Stimulated activated CD8-positive, alpha-beta memory T cell treated with anti-CD3 and anti-CD28 coated beads, Interleukin-7, amount 100 ng/mL, for 48 hours (primary cell): Measurements from ENCODE around the gene YPEL3.
A peak's percentile ranks its signal among the peaks of the same experiment; 100 is the strongest.
"Not testable (repeated sequence)": the region's sequence is repeated elsewhere in the genome, so short reads cannot be mapped to it uniquely, and the experiment has no call there.

Experiments used
- DNase-seq, 2 donors: peaks; one replicate each; pipeline ENCODE4 v3.0.0-alpha.2; 2020; ENCODE audit warnings: low read depth in 1 of 2; ENCODE audit errors: extremely low read depth in 1 of 2

The YPEL3 gene, protein sequence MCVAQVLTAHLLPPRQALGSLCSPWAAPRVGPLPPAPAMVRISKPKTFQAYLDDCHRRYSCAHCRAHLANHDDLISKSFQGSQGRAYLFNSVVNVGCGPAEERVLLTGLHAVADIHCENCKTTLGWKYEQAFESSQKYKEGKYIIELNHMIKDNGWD

DNA sequence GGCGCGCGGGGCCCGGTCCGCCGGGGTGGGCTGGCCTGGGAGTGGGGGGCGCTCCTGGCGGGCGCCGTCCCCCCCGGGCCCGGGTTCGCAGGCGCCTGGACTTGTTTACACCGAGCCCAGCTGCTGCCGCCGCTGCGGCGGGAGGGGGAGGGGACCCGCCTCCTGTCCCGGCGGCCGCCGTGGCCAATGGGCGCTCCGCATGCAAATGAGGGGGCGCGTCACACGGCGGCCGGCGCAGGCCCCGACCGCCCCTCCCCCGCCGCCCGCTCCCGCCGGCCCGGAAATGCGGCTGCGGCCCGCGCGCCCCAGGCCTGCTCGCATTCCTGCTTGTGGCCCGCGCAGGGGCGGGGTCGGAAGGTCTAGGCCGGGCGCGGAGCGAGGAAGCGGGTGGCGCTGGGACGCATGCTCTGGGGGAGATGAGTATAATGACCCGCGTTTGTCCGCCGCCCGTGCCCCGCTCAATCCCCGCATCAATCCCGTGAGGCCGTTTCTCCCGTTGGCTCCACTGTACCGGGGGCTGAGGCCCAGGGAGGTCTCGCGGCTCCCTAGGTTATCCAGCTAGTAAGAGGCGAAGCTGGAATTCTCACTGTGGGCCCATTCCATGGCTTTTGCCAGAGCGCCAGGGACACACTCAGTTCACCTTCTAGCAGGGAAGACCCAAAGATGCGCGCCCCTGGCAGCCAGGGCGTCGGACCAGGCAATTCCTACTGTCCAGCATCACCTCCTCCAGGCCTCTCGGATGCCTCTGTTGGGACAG is at the start of gene YPEL3:
Gene YPEL3 (minus strand): TSS at position 109 of the 757 bp plus-strand sequence. CDS start 731 bp downstream, outside the sequence.
- DNase-seq = peak; percentile 75 to 76

DNA sequence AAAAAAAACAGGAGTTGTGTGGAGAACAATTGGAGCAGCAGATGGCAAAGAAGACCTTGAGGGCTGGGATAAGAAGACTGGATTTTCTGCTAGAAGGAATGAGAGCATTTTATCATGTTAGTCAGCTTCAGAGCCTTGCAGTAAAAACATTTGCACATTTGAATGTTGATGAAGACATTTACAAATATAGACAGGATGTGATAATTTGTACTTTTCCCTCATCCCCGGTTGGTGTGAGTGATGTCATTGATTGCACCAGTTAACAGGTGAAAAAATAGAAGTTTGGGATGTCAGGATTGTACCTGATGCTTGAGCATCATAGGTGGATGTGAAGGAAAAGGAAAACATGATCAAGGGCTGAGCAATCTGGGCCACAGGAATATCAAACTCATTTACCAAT is 49.6 kb upstream of the YPEL3 start:
- DNase-seq = no peak

DNA sequence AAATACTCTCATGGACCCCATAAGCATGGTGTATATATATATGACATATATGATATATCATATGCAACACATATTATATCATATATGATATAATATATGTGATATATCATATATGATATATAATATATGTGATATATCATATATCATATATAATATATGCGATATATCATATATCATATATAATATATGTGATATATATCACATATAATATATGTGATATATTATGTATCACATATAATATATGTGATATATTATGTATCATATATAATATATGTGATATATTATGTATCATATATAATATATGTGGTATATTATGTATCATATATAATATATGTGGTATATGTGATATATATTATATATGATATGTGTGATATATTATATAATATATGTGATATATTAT is 48.9 kb upstream of the YPEL3 start:
- no peak for DNase-seq

DNA sequence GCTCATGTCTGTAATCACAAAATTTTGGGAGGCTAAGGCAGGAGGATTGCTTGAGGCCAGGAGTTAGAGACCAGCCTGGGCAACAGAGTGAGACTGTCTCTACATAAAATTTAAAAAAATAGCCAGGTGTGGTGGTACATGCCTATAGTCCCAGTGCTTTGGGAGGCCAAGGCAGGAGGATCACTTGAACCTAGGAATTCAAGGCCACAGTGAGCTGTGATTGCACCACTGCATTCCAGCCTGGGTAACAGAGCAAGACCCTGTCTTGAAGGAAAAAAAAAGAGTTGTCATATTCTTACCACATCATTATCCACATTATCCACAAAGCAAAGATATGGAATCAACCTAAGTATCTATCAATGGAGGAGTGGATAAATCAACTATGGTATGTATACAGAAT is 48.0 kb upstream of the YPEL3 start:
- no peak for DNase-seq

DNA sequence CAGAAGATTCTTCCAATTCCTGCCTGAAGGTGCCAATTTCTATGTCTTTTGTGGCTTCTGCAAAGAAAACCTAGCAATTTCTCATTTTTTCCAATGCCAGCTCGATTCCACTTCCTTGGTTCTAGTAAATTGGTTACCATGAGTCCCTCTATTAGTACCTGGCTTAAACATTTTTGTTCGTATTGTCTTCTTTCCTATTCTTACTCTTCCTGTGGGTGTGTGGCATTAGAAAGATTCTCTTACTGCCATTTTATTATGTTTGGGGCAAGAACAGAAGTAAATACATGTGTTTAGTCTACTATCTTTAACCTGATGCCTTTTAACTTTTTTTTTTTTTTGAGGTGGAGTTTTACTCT is 47.3 kb upstream of the YPEL3 start:
- DNase-seq = no peak

DNA sequence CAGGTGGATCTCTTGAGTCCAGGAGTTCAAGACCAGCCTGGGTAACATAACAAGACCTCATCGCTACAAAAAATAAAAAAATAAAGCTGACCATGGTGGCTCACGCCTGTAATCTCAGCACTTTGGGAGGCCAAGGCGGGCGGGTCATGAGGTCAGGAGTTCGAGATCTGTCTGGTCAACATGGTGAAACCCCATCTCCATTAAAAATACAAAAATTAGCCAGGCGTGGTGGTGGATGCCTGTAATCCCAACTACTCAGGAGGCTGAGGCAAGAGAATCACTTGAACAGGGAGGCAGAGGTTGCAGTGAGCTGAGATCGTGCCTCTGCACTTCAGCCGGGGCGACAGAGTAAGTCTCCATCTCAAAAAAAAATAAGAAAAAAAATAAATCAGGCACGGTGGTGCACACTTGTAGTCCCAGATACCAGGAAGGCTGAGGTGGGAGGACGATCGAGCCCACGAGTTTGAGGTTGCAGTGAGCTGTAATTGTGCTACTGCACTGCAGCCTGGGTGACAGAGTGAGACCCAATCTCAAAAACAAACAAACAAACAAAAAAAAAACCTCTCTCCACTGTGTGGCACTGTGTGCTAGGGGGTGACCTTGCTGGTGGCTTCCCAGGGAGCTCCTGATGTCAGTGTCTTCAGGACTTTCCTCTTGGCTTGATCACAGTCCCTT is 46.8 kb upstream of the YPEL3 start:
- DNase-seq = no peak

DNA sequence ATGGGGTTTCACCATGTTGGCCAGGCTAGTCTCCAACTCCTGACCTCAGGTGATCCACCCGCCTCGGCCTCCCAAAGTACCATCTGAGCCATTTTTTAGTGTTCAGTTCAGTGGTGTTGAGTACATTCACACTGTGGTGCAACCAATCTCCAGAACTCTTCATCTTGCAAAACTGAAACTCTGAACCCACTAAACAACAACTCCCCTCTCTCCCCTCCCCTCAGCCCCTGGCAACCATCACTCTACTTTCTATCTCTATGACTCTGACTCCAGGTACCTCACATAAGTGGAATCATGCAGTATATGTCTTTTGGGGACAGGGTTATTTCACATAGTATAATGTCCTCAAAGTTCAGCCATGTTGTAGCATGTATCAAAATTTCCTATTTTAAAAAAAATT is 45.7 kb upstream of the YPEL3 start:
- DNase-seq = no peak

DNA sequence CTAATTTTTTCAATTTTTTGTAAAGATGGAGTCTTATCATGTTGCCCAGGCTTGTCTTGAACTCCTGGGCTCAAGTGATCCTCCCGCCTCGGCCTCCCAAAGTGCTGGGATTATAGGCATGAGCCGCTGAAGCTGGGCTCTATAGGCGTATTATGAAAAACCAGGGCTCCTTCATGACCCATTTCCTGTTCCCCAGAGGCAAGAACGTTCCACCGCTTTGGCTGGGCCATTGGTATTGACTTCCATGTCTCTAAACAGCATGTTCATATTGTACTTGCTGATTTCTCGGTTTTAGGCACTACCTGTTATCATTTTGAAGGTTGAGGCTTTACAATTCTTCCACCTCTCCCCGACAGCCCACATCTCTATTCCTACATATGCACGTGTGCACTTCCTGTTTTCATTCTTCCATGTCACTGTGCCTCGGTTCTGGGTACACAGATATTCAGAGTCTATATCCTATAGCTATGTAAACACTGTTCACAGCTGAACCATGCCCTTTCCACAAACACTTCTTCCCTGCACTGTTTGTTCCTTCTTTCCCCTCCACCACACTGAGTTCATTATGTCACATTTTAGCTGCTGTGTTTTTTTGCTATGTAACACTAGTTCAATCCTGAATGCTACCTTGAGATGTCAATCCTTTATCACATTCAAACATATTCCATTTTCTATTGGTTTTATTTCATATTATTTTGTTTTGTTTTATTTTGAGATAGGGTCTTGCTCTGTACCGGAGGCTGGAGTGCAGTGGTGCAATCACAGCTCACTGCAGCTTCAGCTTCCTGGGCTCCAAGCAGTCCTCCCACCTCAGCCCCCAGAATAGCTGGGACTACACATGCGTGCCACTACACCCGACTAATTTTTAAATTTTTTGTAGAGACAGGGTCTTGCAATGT is 43.8 kb upstream of the YPEL3 start:
- no peak for DNase-seq

DNA sequence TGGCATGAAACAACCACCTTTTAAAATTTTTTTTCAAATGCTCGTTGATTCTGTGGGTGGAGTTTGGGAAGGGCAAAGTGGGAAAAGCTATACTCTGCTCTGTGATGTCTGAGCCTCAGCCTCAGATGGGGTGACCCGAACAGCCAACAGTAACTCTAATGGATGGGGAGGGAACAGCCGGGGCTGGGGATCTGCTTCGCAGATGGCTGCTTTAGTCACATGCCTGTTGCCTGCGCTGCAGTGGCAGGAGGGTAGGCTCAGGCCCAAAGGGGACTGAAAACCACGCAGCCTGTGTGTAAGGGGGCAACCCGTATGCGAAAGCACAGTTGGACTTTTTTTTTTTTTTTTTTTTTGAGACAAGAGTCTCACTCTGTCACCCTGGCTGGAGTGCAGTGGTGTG is 41.9 kb upstream of the YPEL3 start:
- no peak for DNase-seq

DNA sequence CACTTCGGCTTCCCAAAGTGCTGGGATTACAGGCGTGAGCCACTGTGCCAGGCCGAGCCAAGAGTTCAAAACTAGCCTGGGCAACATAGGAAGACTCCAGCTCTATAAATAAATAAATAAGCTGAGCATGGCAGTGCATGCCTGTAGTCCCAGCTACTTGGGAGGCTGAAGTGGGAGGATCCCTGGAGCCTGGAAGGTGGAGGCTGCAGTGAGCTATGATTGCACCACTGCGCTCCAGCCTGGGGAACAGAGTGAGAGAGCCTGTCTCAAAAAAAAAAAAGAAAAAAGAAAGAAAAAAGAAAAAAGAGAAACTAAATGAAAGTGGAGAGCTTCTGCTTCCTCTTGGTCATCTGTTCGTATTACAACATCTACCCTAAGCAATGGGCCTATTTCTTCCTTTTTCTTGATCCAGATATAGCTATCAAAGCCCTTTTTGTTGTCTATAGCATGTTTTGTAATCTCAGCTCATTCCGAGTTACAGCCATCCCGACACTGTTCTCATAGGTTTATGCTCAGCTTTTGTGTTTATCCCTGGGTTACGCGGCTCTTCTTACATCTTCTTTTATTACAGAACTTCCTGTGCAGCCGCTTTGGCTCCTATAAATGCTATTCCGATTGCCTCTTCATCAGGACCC is 41.1 kb upstream of the YPEL3 start:
- DNase-seq = no peak

DNA sequence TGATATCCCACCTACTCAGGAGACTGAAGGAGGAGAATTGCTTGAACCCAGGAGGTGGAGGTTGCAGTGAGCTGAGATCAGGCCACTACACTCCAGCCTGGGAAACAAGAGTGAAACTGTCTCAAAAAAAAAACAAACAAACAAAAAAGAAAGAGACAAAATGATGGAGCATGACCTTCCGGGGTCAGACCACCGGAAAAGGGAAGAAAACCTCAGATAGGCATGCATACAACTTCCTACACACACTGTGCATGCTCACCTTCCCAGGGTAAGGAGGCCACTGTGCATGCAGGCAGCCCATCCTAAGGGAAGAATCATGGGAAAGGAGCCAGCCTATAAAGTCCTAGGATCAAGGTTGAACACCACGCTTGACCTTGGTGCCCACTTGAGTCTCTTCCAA is 36.6 kb upstream of the YPEL3 start:
- no peak for DNase-seq

DNA sequence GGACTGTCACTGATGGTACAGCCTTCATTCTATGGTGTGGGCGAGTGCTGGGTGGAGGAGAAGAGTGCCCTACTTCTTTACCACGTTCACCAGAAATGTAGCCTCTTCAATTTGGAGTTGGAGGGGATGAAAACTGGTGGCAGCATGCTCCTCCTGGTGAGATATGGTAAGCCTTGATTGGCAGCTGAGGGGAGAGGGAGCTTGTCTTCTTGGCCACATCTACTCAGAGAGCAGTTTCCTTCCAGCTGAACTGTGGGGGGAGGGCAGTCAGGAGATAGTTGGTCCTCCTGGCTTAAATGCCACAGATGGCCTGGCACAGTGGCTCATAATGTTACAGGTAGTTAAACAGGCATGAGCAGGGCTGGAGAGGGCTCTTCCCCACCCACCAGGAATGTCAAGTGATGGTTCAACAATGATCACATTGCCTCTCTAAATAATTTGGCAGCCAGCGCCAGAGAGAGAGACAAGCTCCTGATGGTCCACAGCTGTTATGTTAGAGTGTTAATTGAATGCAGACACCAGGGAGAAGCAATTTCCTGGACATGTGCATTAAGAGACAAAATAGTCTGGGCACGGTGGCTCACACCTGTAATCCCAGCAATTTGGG is 36.0 kb upstream of the YPEL3 start:
- DNase-seq = no peak

DNA sequence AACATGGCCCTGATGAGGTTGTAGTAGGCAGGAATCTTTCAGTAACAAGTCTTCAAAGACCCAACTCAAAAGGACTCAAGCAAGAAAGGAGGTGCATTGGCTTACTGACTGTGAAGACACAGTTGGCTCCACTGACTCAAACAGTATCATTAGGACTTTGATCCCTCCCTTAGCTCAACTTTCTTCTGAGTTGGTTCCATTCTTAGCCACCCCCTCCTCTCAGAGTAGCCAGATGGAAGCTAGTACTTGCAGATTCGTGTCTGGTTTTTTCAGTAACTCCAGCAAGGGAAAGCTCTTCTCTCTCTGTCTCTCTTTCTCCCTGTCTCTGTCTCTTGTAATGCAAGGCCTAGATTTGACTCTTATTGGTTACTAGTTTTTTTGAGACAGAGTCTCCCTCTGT is 32.0 kb upstream of the YPEL3 start:
- DNase-seq = no peak

DNA sequence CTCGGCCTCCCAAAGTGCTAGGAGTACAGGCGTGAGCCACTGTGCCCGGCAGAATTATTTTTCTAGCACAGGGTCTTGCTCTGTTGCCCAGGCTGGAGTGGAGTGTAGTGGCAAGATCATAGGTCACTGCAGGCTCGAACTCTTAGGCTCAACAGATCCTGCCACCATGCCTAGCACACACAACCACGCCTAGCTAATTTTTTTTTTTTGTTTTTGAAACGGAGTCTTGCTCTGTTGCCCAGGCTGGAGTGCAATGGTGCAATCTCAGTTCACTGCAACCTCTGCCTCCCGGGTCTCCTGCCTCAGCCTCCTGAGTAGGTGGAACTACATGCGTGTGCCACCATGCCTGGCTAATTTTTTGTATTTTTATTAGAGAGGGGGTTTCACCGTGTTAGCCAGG is 29.7 kb upstream of the YPEL3 start:
- DNase-seq = not testable (repeated sequence)

DNA sequence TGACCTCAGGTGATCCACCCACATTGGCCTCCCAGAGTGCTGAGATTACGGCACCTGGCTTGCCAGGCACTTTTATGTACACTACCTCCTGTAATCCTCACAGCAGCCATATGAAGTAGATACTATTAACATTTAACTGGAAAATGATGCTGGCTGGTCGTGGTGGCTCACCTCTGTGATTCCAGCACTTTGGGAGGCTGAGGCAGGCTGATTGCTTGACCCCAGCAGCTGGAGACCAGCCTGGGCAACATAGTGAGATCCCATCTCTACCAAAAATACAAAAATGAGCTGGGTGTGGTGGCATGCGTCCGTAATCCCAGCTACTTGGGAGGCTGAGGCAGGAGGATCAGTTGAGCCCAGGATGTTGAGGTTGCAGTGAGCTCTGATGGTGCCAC is 29.0 kb upstream of the YPEL3 start:
- DNase-seq = no peak

DNA sequence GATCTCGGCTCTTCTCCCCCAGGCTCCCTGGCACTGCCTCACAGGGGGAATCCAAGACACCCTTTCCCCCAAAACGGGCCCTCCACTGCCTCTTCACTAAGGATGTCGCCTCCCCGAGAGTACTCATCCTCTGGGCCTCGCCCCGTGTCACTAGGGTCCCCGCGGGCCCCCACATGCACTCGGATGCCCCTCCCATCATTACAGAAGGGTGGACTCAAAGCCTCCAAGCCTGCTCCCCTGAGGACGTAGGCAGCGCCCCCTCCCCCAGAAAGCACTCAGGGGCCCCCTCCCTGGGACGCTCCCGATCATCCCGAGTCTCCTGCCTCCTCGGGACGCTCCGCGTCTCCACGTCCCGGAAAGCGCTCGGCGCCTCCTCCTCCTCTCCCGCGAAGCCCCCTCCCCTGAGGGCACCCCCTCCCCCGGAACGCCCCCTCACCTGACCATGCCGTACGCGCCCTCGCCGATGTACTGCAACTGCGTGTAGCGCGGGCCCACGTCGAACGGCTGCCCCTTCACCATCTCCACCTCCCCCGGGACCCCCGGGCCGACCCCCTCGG is 26.7 kb upstream of the YPEL3 start:
- no peak for DNase-seq

DNA sequence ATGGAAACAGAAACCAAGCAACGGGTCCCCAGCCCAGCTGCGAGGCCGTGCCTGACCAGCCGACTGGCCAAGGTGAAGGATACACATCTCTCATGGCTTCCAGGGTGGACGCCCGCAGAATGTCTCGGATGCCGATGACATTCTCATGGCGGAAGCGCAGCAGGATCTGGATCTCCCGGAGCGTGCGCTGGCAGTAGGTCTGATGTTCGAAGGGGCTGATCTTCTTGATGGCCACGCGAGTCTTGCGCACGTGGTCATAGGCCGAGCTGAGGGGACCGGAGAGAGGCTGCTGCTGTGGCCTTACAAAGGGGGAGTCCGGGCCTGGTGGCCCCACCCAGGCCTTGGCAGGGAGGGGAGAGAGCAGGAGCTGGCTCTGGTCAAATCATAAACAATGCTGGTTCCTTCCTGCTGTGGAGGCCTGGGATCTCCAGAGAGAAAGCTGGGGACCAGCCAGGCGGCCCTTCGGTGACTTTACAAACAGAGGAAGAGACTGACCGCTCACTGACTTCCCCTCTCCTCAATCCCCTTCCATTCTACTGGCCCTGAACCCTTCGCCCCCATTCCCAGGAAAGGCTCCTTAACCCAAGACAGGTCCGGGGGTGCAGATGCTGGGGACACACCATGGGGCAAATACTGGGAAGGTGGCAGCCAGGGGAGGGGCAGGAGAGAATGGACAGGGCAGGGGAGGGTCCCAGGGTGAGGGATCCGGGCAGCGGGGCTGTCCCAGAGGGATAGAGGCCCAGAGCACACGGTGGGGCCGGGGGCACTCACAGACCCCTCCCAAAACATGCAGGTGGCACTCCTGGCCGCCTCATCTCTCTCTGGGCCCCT is 25.9 kb upstream of the YPEL3 start:
- DNase-seq = no peak

DNA sequence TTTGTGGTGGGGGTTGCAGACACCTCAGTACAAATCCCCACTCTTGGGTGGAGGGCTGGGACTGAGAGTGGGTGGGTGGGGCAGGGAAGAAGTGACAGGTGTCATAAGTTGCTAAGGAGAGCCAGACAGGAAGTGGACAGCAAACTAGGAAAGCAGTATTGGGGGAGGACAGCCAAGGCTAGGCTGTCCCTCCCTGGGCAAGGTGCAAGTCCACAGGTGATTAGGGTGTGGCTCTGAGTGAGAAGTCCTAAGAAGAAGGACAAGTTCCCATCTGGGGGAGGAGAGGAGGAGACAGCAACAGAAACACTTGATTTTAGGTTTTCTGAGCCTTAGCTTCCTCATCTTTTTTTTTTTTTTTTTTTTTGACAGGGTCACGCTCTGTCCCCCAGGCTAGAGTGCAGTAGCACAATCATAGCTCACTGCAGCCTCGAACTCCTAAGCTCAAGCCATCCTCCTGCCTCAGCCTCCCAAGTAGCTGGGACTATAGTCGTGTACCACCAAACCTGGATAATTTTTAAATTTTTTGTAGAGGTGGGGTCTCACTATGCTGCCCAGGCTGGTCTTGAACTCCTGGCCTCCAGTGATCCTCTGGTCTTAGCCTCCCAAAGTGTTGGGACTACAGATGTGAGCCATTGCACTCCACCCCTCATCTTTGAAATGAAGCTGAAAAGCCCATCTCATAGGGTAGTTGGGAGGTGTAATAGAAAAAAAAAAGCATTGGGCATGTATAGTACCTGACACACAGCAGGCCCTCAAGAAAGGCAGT is 24.5 kb upstream of the YPEL3 start:
- no peak for DNase-seq

DNA sequence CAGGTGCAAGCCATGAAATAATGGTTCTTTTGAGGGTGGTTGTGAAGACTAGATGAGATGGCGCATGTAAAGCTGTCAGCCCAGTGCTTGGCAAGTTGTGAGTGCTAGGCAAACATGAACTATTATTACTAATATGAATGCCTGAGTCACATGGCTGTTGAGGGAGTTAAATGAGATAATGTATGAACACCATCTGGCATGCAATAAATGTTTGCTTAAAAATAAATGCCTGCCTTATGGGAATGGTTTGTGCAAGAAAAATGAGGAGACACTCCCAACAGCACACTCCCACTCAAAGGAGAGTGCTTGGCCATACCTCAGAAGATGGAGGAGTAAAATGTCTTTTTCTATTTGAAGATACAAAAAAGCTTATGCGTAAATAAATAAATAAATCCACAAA is 23.4 kb upstream of the YPEL3 start:
- DNase-seq = no peak
